Upper lobe of left lung (tissue), 4 donors: ENCODE results near the gene CAND2.

Experiments used
- CTCF ChIP-seq, 6 experiments: fragments of 450-650 bp in 4 of 6; fragments of 200-600 bp in 2 of 6; sonication (generic) in 2 of 6; IDR thresholded peaks; one replicate each; pipeline ENCODE4 v1.5.1; 2016 to 2019; ENCODE audit warnings: antibody characterized with exemption in 6 of 6
- EP300 ChIP-seq, 4 donors: sonication (generic); formaldehyde crosslinking; IDR thresholded peaks; one replicate each; pipeline ENCODE4 v1.5.1; 2017; ENCODE audit warnings: antibody characterized with exemption in 4 of 4, control low read depth in 2 of 4
- POLR2A ChIP-seq, 4 donors: fragments of 450-650 bp; IDR thresholded peaks; one replicate each; pipeline ENCODE4 v1.5.1; 2016 to 2017; ENCODE audit warnings: antibody characterized with exemption in 4 of 4, mild to moderate bottlenecking in 2 of 4

GRCh38 chr3:12748477-12748876 is 48.0 kb upstream of the CAND2 start:
- no peak for TF ChIP-seq CTCF (IDR thresholded peaks at IDR 0.05)
- TF ChIP-seq EP300 (IDR thresholded peaks at IDR 0.05): no peak
- no peak for TF ChIP-seq POLR2A (IDR thresholded peaks at IDR 0.05)
